T-helper 1 cell (primary cell): Measurements from ENCODE around the gene ARRB1.
A peak's percentile ranks its signal among the peaks of the same experiment; 100 is the strongest.
"Not testable (repeated sequence)": the region's sequence is repeated elsewhere in the genome, so short reads cannot be mapped to it uniquely, and the experiment has no call there.

Experiments used
- DNase-seq, 5 donors: peaks; one replicate each; pipeline ENCODE4 v3.0.0-alpha.2; 2012 to 2020
- total RNA-seq, 4 donors: gene quantifications; one replicate each; lab custom pipeline; 2026; lab: John Stamatoyannopoulos, UW

ARRB1 gene
- 31.6 to 58.6 (median 44.2) reads per million in 4 donors for total RNA-seq

DNA sequence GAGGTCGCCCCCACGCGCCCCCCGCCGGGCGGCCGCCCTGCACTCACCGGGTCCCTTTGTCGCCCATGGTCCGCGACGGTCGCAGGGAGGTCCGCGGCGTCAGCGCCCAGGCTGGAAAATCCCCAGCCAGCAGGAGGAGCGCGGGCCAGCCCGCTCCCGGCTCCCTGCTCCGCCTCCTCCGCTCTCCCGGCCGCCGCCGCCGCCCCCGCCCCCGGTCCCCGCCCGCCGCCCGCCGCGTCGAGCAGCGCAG, at the start of gene ARRB1:
Gene ARRB1, minus strand, starts transcription at position 121 of the 250 bp plus-strand sequence. Its CDS starts 54 bp downstream, at position 67.
- DNase-seq, result no peak

DNA sequence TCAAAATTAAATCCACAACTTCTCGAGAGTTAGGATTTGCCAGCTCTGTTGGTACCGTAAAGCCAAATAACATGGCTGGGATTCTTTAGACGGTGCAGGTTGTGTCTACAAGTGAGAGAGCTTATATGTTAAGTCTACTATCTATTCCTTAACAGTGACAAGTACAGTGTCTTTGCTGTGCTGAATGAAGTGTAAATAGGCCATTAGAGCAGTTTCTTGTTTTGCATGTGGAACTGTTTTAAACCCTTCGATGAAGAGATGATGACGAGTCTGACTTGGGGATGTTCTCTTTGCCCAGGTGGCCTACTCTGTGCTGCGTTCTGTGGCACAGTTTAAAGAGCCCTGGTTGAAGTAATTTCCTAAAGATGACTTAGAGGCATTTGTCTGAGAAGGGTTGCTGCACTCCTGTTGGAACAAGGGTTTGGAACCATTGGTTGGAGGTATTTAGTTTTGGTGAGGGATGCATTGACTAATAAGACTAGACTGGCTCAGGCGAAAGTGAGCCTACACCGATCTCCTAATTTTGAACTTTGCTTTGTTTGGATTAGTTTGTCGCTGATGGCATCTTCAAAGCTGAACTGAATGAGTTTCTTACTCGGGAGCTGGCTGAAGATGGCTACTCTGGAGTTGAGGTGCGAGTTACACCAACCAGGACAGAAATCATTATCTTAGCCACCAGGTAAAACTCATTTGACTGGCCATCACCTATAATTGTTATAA, 48.8 kb upstream of the ARRB1 start:
- DNase-seq, result peak in 2 of 5 donors; percentile 6 to 27

DNA sequence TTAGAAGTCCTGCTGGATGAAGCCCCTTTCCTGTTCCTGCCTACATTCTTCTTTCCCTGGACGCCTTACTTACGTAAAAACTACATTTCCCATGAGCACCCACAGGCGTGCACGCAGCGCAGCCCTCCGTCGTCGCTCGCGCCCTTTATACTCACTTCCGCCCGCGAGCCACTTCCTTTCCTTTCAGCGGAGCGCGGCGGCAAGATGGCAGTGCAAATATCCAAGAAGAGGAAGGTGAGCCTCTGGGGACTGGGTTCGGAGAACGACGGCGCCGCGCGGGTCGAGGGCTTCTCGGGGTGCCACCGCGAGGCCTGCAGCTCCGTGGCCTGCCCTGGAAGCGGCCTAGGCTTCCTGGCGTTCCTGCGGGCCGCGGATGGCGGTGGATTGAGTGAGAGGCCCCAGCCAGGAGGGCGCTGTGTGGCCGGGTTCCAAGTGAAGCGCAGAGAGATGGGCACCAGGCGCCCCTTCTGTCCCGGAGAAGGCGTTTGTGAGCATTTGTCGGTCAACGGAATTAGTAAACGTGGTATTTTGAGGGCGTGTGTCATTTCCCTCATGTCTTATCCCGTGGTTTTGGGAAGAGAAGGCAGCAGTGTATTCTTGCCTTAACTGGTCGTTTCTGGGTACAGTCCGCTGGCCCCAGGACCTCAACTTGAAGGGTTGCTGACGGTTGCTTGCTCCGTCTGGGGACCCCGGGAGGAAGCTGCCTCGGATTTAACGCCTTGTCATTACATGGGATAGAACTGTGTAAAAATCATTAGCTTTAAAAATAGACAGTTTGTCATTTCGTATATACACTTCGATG, 48.1 kb upstream of the ARRB1 start, which contains the start of gene RPS3:
Gene RPS3, plus strand, starts transcription at position 175 of the 802 bp plus-strand sequence. Its CDS starts 30 bp downstream, at position 205.
- DNase-seq, result peak; percentile 71 to 91 (median 78)

DNA sequence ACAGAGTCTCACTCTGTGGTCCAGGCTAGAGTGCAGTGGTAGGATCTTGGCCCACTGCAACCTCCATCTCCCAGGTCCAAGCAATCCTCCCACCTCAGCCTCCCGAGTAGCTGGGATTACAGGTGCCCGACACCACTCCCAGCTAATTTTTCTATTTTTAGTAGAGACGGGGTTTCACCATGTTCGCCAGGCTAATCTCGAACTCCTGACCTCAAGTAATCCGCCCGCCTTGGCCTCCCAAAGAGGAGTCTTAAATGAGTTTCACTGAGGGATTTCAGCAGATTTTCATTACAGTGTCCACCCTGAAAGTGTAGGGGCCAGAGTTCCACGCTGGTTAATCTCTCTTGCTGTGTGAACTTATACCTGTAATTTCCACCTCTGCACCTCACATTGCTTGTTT, 47.4 kb upstream of the ARRB1 start:
- no peak for DNase-seq

DNA sequence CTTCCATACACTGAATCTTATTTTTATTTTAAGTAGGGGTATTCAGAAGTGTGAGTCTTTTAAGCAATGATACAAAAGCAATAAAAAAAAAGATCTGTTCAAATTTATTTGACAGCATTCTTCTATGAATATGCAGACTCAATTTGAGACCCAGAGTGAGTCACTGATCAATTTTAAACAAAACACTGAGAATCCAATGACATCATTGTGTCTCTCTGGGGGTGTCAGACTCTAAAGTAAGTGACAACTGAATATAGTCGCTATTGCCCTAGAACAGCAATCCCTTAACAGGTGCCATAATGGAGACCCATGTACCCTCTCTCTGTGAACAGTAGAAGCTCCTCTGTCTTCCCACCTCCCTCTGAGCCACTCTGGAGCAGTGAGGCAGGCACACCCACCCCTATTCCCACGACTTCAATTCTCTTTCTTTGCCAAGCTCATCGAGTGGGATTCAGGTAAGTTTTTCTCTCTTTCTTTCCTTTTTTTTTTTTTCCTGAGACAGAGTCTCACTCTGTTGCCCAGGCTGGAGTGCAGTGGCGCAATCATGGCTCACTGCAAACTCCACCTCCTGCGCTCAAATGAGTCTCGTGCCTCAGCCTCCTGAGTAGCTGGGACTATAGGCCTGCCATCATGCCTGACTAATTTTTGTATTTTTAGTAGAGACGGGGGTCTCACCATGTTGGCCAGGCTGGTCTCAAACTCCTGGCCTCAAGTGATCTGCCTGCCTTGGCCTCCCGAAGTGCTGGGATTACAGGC, 42.8 kb upstream of the ARRB1 start:
- DNase-seq, result no peak

DNA sequence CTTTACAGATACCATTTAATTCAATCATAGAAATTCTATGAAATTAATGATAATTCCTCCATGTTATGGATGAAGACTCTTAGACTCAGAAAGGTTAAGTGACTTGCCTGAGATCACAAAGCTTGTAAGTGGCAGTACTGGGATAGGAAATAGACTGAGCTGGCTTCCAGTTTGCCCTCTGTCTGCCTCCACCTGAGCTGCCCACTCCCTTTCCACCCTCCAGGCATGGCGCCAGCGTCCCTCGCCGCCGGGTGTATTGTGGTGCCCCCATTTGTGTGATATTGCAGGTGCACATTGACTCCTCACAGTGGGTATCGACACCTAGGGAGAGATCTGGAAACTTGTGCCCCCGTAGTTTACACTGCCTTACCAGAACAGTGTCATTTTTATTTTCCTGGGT, 38.5 kb upstream of the ARRB1 start:
- no peak for DNase-seq

DNA sequence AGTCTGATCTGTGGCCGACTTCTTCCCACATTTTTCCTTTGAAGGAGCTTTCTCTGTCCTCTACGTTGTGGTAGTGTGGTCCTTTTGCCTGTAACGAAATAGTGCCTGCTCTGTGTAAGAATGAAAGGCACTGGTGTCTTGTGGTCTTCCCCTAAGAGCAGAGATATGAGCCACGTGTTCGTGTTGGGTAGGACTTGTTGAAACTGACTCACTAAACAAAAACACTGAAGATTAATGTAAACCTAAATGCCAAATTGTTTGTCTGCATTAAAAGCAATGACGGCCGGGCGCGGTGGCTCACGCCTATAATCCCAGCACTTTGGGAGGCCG, 37.8 kb upstream of the ARRB1 start:
- DNase-seq, result no peak

DNA sequence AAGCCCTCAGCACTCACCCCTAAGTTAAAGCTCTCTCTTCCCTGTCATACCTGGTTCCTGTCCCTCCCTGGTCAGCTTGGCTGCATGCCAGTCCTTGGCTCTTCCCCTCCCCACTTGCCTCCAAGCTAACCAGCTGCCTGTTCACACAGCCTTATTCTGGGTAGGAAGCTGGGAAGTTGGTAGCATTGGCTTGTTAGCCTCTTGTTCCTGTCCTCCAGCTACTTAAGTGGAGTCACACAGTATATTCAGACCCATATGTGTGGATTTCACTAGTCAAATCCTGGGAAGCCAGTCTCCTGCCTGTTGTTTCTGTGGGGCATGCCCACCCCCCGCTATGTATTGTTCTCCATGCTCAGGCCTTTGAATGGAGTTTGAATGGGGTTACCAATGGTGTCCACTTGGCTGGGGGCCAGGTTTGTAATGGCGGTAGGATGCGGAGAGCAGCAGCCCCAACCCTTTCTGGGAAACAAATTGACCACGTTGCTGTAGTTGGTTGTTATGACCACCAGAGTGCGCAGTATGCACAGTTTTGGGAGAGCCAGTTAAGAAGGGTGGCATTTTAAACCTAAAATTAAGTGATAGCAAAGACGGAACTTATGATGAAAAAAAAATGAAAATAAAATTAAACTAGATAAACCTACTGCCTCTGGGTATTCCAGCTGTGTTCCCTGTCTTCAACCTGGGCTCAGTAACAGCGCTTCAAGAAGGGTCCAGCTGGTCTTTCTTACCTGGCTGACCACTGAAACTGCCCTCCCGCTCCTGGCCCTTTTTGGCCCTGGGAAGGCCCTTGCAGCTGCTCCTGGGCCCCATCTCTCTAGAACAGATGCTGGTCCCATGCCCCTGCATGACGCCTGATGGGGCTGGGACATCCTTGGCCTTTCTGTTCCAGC, 37.2 kb upstream of the ARRB1 start:
- peak; percentile 18 to 80 (median 49) for DNase-seq

DNA sequence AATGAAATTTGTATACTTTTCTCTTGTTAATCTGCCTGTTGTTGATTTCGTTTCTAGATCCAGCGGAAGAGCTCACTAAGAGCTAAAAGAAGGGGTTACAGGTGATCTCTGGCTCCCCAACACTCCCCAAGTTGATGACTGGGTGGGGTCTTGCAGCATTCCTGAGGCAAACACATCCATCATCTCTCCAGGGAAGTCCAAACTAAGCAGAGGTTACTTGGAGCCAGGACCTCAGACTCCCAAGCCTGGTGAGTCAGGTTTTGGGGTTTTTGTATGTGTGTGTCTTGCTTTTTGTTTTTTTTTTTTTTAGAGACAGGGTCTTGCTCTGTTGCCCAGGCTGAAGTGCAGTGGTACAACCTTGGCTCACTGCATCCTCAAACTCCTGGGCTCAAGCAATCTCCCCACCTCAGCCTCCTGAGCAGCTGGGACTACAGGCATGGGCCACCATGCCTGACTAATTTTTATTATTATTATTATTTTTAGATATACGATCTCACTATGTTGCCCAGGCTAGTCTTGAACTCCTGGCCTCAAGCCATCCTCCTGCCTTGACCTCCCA, 36.4 kb upstream of the ARRB1 start:
- no peak for DNase-seq

DNA sequence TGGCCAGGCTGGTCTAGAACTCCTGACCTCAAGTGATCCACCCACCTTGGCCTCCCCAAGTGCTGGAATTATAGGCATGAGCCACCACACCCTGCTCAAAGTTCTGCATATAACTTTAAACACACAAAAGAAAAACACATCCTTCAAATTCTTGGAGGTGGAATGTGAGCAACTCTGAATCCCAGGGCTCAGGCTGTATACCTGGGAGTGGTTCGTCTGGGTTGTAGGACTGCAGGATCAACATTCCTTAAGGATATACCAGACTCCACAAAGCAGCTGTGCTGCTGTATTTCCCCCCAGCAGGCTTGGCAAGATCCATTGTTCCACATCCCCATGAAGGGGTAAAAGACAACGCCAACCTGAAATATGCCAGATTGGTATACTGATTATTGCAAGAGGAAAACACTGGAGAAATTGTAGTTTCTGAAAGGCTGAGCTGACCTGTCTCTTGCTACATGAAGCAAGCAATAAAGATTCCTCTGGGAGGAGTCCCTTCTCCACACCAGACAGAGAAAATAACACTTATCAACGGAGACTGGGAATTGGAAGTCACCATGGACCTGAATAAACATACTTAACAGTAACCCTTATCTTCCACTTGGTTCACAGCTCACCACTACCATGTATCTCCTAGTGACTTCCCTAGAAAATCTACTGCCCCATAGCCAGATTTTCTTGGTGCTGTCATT, 35.6 kb upstream of the ARRB1 start:
- no peak for DNase-seq

DNA sequence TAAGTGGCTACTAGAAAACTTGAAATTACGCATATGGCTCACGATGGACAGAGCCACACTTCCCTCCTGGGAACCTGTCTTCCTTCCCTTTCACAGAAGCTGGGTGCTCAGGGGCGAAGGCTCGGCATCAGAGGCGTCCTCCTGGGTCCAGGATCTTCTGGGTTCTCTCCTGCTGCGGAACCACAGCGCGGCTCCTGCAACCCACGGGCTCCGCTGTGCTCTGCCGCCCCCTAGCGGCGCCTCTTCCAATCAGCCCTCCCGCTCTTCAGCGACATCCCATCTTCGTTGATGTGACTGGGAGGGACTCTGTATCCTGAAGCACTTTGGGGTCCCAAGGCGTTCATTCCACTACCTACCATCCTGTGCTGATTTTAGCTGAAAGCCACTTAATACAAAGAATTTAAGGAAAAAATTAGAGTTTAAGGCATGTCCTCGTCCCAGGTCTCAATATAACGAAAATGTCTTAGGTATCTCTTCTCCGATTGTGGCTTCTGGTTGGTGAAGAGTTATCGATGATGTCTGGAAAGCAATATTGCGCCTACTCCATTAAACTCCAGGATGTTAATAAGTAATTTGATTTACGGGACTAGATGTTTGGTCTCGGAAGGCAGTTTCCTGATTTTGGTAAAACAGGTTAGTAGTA, 33.1 kb upstream of the ARRB1 start:
- peak; percentile 58 to 75 (median 71) for DNase-seq

DNA sequence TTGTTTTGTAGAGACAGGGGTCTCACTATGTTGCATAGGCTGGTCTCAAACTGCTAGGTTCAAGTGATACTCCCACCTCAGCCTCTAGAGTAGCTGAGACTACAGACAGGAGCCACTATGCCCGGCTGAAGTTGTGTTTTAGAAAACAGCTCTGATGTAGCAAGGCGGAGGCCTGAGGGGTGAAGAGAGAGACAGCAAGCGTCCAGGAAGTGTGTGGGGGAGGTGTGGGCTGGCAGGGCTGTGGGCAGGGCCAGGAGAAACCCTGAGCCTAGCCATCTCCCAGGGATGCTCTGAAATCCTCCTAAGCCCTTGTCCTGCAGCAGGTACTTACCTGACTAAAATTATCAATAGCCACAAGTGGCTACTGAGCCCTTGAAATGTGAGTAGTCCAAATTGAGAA, 31.8 kb upstream of the ARRB1 start:
- peak in 2 of 5 donors; percentile 6 to 60 for DNase-seq

DNA sequence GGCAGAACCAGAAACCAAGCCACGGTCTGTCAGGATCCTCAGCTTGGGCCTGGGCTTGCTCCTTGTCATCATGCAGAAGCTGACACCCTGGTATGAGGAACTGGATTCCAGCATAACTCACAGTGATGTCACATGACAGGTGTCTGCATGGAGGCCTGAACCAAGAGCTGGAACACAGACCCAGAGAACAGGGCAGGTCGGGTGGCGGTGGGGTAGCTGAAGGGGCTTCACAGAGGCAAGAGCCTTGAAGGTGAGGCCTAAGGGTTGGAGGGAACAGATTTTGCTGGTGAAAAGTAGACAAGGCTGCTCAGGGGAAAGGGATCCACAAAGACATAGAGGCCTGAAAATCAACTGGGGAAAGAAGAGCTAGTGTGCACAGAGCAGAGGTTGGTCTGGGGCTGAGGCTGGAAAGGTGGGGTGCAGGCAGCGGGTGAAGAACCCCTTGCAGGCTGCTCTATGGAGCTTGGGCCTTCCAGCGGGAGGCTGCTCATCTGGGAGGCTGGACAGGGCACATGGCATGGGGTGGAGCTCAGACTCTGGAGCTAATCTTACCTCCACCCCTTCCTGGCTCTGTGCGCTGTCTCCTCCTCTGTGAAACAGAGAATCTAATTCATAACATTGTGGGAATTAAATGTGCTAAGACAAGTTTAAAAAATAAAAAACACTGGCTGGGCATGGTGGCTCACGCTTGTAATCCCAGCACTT, 29.4 kb upstream of the ARRB1 start:
- DNase-seq, result no peak

DNA sequence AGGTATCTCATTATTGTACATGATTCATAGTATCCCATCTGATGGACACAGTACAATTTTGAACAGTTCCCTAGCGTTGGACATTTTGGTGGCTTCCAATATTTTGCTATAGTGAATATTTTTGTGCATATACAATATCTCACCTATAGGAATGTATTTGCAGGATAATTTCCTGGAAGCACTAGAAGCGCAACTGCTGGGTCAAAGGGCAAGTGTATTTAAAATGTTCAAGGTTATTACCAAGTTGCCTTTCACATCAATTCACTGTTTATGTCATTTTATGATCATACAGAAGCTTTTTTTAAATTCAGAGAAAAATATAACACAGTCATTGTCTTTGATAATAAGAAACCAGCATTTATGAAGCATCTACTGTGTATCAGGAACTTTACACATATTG, 28.8 kb upstream of the ARRB1 start:
- DNase-seq, result no peak

DNA sequence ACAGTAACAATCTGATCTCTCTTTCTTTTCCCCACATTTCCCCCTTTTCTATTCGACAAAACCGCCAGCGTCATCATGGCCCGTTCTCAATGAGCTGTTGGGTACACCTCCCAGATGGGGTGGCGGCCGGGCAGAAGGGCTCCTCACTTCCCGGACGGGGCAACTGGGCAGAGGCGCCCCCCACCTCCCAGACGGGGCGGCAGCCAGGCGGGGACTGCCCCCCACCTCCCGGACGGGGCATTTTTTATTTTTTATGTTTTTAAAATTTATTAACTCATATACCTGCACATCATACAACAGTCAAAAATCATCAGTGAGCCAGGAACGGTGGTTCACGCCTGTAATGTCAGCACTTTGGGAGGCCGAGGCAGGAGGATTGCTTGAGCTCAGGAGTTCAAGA, 27.3 kb upstream of the ARRB1 start:
- not testable (repeated sequence) for DNase-seq

DNA sequence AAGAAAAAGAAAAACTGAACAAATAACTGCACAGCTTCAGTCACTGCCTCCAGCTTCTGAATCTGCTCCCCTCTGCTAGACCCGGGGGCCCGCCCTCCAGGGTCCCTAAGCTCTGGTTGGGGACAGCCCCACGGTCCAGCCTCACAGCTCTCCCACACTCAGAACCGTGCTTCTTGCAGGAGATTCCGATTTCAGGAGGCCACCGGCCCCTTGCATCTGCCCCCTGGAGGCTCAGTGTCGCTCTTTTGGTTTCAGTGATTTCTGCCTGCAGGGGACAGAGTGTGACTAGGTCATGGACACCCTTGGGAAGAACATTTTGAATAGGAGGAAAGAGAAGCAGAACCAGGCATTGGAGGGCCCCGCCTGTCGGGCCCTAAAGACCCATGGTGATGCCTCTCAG, 24.7 kb upstream of the ARRB1 start:
- DNase-seq, result no peak

DNA sequence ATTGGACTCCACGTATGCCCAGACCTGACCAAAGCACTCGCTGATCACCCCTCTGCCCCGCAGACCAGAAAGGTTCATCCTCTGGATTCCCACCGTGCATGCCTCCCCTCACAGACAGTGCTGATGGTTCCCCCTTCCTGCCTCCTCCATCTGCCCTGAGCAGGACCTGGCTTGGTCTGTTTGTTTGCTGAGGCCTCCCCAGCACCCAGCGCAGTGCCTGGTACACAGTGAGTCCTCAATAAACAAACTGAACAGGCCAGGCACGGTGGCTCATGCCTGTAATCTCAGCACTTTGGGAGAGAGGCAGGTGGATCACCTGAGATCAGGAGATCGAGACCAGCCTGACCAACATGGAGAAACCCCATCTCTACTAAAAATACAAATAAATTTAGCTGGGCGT, 24.2 kb upstream of the ARRB1 start:
- DNase-seq, result no peak

DNA sequence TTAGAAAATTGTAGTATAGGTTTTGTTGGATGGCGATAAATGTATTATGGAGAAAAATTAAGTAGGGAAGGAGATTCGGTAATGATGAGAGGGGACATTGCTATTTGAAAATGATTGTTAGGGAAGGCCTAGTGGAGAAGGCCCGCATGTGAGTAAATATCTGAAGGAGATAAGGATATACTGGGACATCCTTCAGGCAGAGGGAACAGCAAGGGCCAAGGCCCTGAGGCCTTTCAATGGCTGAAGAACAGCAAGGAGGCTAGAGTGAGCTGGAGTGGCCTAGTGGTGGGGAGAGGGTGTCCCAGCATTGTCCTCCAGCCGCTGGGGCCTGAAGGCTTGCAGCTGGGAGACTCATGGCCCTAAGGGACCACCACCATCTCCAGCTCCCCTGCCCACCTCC, 23.2 kb upstream of the ARRB1 start:
- DNase-seq, result no peak

DNA sequence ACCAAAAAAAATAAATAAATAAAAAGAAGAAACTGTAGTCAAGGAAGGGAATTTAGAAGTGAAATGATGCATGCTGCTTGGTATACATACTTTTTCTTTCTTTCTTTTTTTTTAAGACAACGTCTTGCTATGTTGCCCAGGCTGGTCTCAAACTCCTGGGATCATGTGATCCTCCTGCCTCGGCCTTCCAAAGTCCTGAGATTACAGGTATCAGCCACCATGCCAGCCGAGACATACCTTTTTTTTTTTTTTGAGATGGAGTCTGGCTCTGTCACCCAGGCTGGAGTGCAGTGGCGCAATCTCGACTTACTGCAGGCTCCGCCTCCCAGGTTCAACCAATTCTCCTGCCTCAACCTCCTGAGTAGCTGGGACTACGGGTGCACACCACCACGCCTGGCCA, 21.7 kb upstream of the ARRB1 start:
- no peak for DNase-seq
